Measurements from ENCODE around the gene KIF18B.

GRCh38 chr17:44919411-44919810 lies 28.2 kb downstream of the KIF18B start:
- TF ChIP-seq NR2C2 (IDR thresholded peaks at IDR 0.05; ENCODE audit: borderline replicate concordance, control insufficient read depth, insufficient read length, low read depth) (no peak), SKIL (IDR thresholded peaks at IDR 0.05; ENCODE audit: low read depth, poor library complexity, severe bottlenecking) (no peak), EZH2 (IDR thresholded peaks at IDR 0.05; ENCODE audit: borderline replicate concordance, control insufficient read depth, low read depth, low read length) (no peak), CTCF (IDR thresholded peaks at IDR 0.05 in 2 of 3, conservative IDR thresholded peaks at IDR 0.05 in 1 of 3; ENCODE audit: control insufficient read depth in 2 of 3, extremely low read depth in 1 of 3, insufficient read depth in 1 of 3, low read depth in 3 of 3, low read length in 3 of 3) (no peak), POLR2A (IDR thresholded peaks at IDR 0.05; ENCODE audit: low read depth, low read length) (no peak), TAF1 (IDR thresholded peaks at IDR 0.05; ENCODE audit: borderline replicate concordance, low read depth, low read length) (no peak), FOS (IDR thresholded peaks at IDR 0.05; ENCODE audit: borderline replicate concordance, extremely low read depth, insufficient read length) (no peak), BRCA1 (IDR thresholded peaks at IDR 0.05; ENCODE audit: low read depth, low read length) (no peak), YY1 (IDR thresholded peaks at IDR 0.05; ENCODE audit: low read depth, low read length) (no peak), ZNF274 (IDR thresholded peaks at IDR 0.05; ENCODE audit: insufficient read depth, insufficient read length) (no peak)

All from GM12878 (cell line).